NCI-H1930 (cell line): ENCODE results near the gene REG3G.

Experiments used
- DNase-seq, 2 experiments: peaks; one replicate each; lab custom pipeline; 2025; lab: John Stamatoyannopoulos, UW

REG3G gene

GRCh38 chr2:79025421-79025820, at the start of gene REG3G:
Gene REG3G, plus strand, starts transcription at chr2:79025702. Its CDS starts 392 bp downstream, at chr2:79026094.
- DNase-seq: no peak

- no peak for DNase-seq
These were observed 47.8 kb upstream of the REG3G start for GRCh38 chr2:78977661-78978145.

GRCh38 chr2:78978340-78978739, 47.2 kb upstream of the REG3G start:
- no peak for DNase-seq

- peak; percentile 2 to 44 for DNase-seq
These were observed 45.9 kb upstream of the REG3G start for GRCh38 chr2:78979380-78980151.

GRCh38 chr2:78980152-78980465, 45.4 kb upstream of the REG3G start:
- DNase-seq: no peak

GRCh38 chr2:78980871-78981270, 44.6 kb upstream of the REG3G start:
- no peak for DNase-seq

GRCh38 chr2:78982638-78983330, 42.7 kb upstream of the REG3G start:
- no peak for DNase-seq

GRCh38 chr2:78984386-78984785, 41.1 kb upstream of the REG3G start:
- no peak for DNase-seq

- no peak for DNase-seq
These were observed 39.9 kb upstream of the REG3G start for GRCh38 chr2:78985558-78985957.

GRCh38 chr2:78989051-78989450, 36.5 kb upstream of the REG3G start:
- DNase-seq: no peak

GRCh38 chr2:78992451-78992806, 33.1 kb upstream of the REG3G start:
- DNase-seq: no peak

GRCh38 chr2:78992807-78993517, 32.5 kb upstream of the REG3G start:
- peak in 1 of 2 experiments; percentile 3 for DNase-seq

- no peak for DNase-seq
These were observed 31.9 kb upstream of the REG3G start for GRCh38 chr2:78993518-78994148.

GRCh38 chr2:78994789-78995188, 30.7 kb upstream of the REG3G start:
- no peak for DNase-seq

GRCh38 chr2:78999406-78999805, 26.1 kb upstream of the REG3G start:
- no peak for DNase-seq

- DNase-seq: no peak
These were observed 25.4 kb upstream of the REG3G start for GRCh38 chr2:79000008-79000576.

GRCh38 chr2:79001285-79001684, 24.2 kb upstream of the REG3G start:
- DNase-seq: no peak

- no peak for DNase-seq
These were observed 20.8 kb upstream of the REG3G start for GRCh38 chr2:79004680-79005079.

GRCh38 chr2:79005216-79005615, 20.3 kb upstream of the REG3G start:
- DNase-seq: no peak

- DNase-seq: no peak
These were observed 16.1 kb upstream of the REG3G start for GRCh38 chr2:79009388-79009787.

- no peak for DNase-seq
These were observed 14.0 kb upstream of the REG3G start for GRCh38 chr2:79011496-79011895.

- DNase-seq: no peak
These were observed 11.9 kb upstream of the REG3G start for GRCh38 chr2:79013629-79014028.
